Lung (tissue), 12 donors: Measurements from ENCODE around the gene P3H2. TPM values are rescaled to one million over a fixed set of nuclear protein-coding genes. Genes with fewer than 3 reads are reported as not detected.

Source experiments
- ATAC-seq: fragments of 200-7000 bp; cut with Tn5 transposase; one replicate; pipeline ENCODE4 v1.9.1; 2020; ENCODE audit warnings: moderate number of reproducible peaks; ENCODE audit not compliant: insufficient read depth, low FRiP score
- DNase-seq, 3 donors: peaks; one replicate each; pipeline ENCODE4 v3.0.0-alpha.2; 2013 to 2017
- H3K27ac ChIP-seq, 2 donors: one replicate each; pipeline ENCODE4 v1.5.1; 2013; ENCODE audit warnings: mild to moderate bottlenecking in 2 of 2, moderate library complexity in 2 of 2, control low read depth in 1 of 2, inconsistent platforms in 1 of 2, low read depth in 1 of 2, low read length in 1 of 2
- H3K27me3 ChIP-seq, 3 donors: one replicate each; pipeline ENCODE4 v1.5.1; 2013; ENCODE audit warnings: low read length in 2 of 3; ENCODE audit not compliant: control insufficient read depth in 3 of 3, insufficient read depth in 3 of 3
- H3K36me3 ChIP-seq, 4 donors: one replicate each; pipeline ENCODE4 v1.5.1; 2013; ENCODE audit warnings: low read length in 4 of 4, mild to moderate bottlenecking in 1 of 4, moderate library complexity in 1 of 4; ENCODE audit not compliant: control insufficient read depth in 4 of 4, insufficient read depth in 4 of 4
- H3K4me1 ChIP-seq, 5 donors: one replicate each; pipeline ENCODE4 v1.5.1; 2013; ENCODE audit warnings: low read length in 5 of 5, mild to moderate bottlenecking in 2 of 5, moderate library complexity in 1 of 5; ENCODE audit not compliant: control insufficient read depth in 5 of 5, insufficient read depth in 5 of 5
- H3K4me3 ChIP-seq: one replicate; pipeline ENCODE4 v1.5.1; 2013; ENCODE audit warnings: mild to moderate bottlenecking, control low read depth, moderate library complexity
- H3K9ac ChIP-seq, 2 donors: one replicate each; pipeline ENCODE4 v1.5.1; 2013; ENCODE audit warnings: low read length in 2 of 2, control low read depth in 1 of 2; ENCODE audit not compliant: insufficient read depth in 1 of 2
- H3K9me3 ChIP-seq, 4 donors: one replicate each; pipeline ENCODE4 v1.5.1; 2013; ENCODE audit warnings: low read length in 3 of 4, mild to moderate bottlenecking in 1 of 4, moderate library complexity in 1 of 4; ENCODE audit not compliant: control insufficient read depth in 4 of 4, insufficient read depth in 3 of 4
- CTCF ChIP-seq: IDR thresholded peaks from 2 replicates; pipeline ENCODE4 v1.5.1; 2012; ENCODE audit warnings: mild to moderate bottlenecking; ENCODE audit errors: control extremely low read depth, extremely low read depth
- WGBS, 2 donors: extraction: QIAGEN DNeasy Blood & Tissue Kit; methylation state at CpG; one replicate each; pipeline ENCODE4 v1.1.7; 2013; 5-methylcytosine and 5-hydroxymethylcytosine counted together
- polyA plus RNA-seq, 2 donors: library from polyadenylated mRNA; stranded (reverse); fragments of 200-250 nt; gene quantifications; one replicate each; pipeline ENCODE4 v1.2.1, GENCODE V29; 2013
- total RNA-seq, 2 donors: library from RNA; depleted of rRNA in 1 of 2; stranded (reverse); fragments of >200 nt in 1 of 2; gene quantifications; one replicate each; pipeline ENCODE4 v1.2.1, GENCODE V29; 2014 to 2021
- donor health status: control.
- donor health status: control.
- donor health status: Bipolar disorder and iron deficiency.
- donor health status: healthy.
- donor health status: DM: yes; HTN: yes; CAD: no.

P3H2 gene
- total and polyA plus RNA-seq, 4 donors, result 18.6 to 59.9 (median 40.6) TPM

GRCh38 chr3:190127797-190128196, 7.1 kb upstream of the P3H2 start:
- H3K36me3 ChIP-seq, result no peaks in the 10 kb centered on the region
- peaks cover 0 to 2% (median 0%) of the 10 kb centered on the region in 4 donors for H3K9me3 ChIP-seq
- H3K9ac ChIP-seq, result no peak overlapping the region
- H3K27ac ChIP-seq, result no peak overlapping the region
- DNase-seq (no peak), ATAC-seq (no peak)
- H3K27me3 ChIP-seq, result peaks cover 0 to 3% (median 0%) of the 10 kb centered on the region in 3 donors
- peaks cover 0 to 5% (median 3%) of the 10 kb centered on the region in 5 donors for H3K4me1 ChIP-seq
- no peak for TF ChIP-seq CTCF
- H3K4me3 ChIP-seq, result no peak overlapping the region
- WGBS, 2 donors, result 87 to 89% methylated on average over 6 of the region's 6 CpGs

DNA sequence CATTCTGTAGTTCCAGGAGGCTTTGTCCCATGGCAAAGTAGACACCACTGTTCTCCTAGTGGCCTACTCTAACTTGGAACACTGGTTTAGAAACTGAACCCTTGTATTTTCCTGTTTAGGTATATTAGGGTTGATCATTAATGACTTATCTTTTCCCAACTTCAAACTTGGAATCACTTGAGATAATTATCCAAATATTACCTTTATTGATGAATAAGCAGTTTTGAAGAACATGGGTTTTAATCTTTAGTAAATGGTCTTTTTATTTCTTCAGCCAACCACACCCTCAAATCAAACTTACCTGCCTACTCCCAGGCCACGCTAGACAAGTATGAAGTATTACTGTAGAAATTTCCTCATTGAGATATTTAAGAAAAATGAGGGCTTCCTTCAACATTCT, 6.5 kb upstream of the P3H2 start:
- DNase-seq, result no peak
- Histone ChIP-seq H3K4me1 (peaks cover 0 to 5% (median 3%) of the 10 kb centered on the region in 5 donors), H3K9ac (no peak overlapping the region), H3K27me3 (peaks cover 0 to 6% (median 0%) of the 10 kb centered on the region in 3 donors), H3K4me3 (no peak overlapping the region), H3K27ac (no peak overlapping the region), H3K9me3 (peaks cover 0 to 2% (median 0%) of the 10 kb centered on the region in 4 donors), H3K36me3 (no peaks in the 10 kb centered on the region)
- 70 to 86% methylated on average over 1 of the region's 1 CpG for WGBS, 2 donors
- no peak for TF ChIP-seq CTCF
- no peak for ATAC-seq

DNA sequence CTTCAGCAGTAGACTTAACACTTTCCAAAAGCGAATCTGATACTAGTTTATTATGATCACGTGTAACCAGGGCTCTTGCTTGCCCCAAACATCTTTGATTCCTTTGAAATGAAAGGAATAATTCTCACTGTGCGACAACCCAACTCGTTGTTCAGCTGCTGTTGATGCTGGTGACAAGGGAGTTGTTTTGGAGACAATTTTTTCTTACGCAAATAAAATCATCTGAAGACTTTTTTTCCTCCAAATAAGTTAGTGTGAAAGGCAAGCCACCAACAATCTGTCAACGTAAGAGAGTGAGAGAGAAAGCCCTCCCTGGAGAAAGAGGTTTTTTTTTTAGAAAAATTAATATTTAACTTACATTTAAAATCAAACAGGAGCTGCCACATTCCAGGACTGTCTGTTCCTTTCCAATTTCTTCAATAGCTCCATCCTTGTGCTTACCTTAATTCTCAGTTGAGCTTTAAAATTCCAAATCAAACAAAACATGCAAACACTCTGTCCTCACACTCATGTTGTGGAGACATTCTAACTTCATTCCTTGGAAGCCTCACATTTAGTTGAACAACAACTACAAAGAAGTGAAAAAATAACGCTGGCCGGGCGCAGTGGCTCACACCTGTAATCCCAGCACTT, 4.9 kb upstream of the P3H2 start:
- Histone ChIP-seq H3K36me3 (no peaks in the 10 kb centered on the region), H3K4me3 (no peak overlapping the region), H3K27me3 (peaks cover 0 to 6% (median 0%) of the 10 kb centered on the region in 3 donors), H3K4me1 (peaks cover 0 to 12% (median 3%) of the 10 kb centered on the region in 5 donors), H3K9ac (peak overlapping the region in 1 of 2 donors; percentile 5), H3K27ac (no peak overlapping the region), H3K9me3 (peaks cover 0 to 2% (median 0%) of the 10 kb centered on the region in 4 donors)
- 54 to 75% methylated on average over 9 of the region's 9 CpGs for WGBS, 2 donors
- no peak for TF ChIP-seq CTCF
- DNase-seq (peak in 2 of 3 donors; percentile 42 to 47), ATAC-seq (no peak)
